GM12801 (cell line): ENCODE measurements around the gene TSPAN2.

Source experiments
- TF ChIP-seq, protein P1 (sequence below): IDR thresholded peaks from one replicate; pipeline ENCODE4 v1.5.1; 2011; ENCODE audit warnings: control low read depth; ENCODE audit not compliant: insufficient read length; ENCODE audit errors: extremely low read depth

The TSPAN2 gene

DNA sequence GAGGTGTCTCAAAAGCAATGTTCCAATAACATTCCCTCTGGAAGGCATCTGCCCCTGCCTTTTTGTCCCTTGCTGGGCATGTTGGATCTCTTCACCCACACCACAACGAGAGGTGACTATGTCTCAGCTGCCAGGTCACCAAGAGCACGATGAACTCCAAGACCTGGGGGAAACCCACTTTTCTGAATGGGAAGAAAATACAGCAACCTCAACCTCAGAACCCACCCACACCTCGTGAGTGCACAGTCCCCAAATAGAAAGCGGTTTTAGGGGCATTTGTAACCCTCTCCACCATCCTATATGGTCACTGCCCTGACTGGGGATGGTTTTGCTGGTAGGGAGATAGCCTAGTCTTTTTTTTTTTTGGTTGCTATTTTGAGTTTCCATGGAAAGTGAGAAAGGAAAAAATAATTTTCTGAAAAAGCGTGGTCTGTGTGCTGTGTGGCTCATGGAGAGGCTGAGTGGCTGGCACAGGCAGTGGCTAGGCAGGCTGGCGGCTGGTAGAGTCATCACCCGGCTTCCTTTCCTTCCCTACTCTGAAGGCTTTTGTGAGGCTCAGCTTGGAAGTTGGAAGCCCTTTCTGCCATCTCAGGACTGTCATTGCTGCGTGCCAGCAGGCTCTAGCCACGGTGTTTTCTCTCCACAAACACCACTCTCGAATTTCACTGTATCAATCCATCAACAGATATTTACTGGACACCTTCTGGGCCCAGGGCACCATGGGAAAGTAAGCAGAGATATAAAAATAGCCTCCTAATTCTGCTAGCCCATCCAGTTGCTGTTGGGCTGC lies 15.8 kb downstream of the TSPAN2 start:
- TF ChIP-seq, protein P1, sequence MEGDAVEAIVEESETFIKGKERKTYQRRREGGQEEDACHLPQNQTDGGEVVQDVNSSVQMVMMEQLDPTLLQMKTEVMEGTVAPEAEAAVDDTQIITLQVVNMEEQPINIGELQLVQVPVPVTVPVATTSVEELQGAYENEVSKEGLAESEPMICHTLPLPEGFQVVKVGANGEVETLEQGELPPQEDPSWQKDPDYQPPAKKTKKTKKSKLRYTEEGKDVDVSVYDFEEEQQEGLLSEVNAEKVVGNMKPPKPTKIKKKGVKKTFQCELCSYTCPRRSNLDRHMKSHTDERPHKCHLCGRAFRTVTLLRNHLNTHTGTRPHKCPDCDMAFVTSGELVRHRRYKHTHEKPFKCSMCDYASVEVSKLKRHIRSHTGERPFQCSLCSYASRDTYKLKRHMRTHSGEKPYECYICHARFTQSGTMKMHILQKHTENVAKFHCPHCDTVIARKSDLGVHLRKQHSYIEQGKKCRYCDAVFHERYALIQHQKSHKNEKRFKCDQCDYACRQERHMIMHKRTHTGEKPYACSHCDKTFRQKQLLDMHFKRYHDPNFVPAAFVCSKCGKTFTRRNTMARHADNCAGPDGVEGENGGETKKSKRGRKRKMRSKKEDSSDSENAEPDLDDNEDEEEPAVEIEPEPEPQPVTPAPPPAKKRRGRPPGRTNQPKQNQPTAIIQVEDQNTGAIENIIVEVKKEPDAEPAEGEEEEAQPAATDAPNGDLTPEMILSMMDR = no peak

DNA sequence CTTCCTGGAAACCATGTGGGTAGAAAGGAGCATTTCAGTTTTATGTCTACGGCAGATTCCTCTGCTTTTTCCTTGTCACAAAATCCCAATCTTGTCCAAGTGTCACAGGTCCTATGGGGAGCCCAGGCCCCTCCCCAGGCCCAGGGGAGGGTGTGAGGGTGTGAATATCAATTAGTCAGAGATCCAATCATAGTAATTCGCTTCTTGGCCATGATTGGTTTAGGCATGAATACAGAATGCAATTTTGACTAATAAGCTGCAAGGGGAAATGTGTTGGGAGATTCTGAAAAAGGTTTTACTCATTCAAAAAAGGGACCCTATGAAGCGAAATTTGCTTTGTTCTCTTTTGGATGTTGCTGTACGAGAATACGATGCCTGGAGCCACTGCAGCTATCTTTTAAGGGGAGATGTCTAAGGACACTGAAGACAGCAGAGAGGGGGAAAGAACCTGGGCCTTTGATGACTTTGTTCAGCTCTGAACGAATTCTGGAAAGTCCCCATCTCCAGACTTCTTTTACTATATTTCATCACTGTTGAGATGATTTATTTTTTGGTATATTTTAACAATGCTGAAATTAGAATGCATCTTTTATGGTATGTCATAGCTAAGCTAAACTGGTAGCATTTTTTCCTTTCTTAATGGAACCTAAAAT lies 18.2 kb downstream of the TSPAN2 start:
- TF ChIP-seq, protein P1 = no peak

DNA sequence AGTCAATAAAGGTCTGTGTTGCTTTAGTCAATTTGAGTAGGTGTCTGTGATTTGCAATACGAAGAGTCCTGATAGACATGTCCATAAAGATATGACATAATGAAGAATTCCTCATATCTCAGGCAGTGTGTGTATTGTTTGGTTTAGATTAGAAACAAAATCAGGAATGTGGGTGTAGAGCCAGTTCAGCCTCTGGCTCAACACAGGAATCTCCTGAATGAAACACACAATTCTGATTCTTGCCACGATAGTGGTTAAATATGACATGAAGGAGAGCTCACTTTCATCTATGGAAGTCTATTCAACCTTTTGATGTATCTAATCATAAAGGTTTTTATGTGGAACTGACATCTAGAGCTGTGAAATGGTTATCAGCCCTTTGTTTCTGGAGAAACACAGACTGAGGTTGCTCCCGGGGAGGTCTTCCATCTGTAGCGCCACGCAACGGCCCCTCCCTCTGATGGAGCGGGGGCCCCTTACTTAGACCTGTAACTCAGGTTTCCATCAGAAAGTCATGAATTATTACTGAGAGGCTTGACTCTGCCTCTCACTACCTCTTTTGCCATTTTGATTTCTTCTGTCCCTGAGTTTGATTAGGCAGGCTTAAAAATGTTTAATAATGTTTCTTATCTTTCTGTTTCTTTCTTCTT lies 19.5 kb downstream of the TSPAN2 start:
- TF ChIP-seq, protein P1 = no peak

DNA sequence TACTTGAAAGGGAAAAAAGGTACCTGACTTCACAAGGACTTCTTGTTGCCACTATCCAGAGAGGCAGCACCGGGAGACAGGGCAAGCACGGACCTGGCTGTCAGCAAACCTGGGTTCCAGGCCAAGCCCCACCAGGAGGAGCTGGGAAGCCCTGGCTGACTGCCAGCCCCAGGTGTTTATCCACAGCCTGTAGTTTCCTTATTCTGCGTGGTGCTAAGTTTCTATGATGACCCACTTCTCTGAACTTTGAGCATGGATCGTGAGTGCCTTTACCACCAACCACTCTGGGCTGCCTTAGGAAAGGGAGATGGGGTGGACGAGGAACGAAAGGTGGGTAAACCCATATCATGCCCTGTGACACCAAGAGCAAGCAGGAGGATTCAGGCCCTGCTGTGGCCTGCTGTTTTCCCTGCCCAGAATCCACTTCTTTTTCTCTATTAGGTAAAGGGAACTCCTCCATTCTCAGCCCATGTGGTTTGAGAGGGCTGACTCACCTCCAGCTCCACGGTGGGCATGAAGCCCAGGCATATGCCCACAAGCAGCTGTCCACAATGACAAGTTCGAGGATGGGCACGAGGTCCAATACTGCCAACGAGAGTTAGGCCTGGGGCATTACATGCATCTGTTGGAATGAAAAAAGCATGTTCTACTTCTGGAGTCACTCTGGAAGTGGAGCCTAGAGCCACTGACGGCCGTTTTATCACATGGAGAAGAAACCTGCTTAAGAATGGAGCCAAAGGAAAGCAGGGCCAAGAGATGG lies 20.3 kb downstream of the TSPAN2 start:
- TF ChIP-seq, protein P1 = no peak

DNA sequence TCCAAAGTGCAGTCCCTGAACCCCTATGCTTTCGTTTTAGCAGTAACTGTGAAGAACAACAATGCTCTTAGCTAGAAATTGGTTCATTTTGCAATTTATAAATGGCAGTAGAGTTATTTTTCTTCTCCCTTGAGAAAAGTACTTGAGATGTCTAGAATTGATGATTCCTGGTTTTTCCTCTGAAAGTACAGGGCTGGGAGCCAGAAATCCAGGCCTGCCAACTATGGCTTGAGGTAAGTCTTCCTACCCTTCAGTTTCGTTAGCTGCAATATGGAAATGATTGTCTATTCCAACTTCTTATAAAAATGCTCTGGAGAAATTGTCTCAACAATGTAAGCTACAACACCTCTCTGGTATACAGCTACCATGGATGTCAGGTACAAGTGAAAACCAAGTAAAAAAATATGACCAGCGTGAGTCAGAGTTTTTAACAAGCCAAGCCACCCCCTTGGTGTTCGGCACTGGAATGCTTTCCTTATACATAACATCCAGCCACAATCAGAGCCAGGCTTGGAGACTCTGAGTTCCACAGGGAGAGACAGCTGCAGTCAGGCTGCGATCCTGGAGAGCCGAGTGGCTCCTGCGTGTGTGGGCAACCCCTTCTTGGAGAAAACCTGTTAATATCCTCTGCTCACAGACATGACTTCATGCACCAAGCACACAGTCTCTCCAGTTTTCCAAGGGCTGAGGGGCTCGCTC lies 22.0 kb downstream of the TSPAN2 start:
- TF ChIP-seq, protein P1 = no peak

DNA sequence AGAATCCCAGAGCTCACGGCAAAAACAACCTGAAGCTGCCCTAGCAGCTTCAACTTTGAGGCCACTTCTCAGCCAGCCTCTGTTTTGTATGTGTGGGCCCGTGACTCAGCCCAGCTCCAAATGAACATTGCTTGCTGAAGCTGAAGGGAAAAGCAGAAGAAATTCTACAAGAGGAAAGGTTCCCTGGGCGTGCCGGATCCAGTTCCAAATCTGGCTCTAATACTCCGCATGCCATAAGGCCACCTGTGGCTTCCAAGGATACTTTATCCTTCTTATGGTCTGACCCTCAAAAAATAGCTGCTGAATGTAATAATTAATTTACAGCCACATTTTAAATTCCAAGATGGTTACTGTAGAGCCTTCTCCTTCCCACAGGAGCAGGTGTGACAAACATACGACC lies 24.3 kb downstream of the TSPAN2 start:
- TF ChIP-seq, protein P1 = no peak
